Measurements from ENCODE around the gene TMOD2. TPM values are rescaled to one million over a fixed set of nuclear protein-coding genes. Genes with fewer than 3 reads are reported as not detected.

The TMOD2 gene
- polyA plus RNA-seq, 3 donors, result 5.8 to 12.7 (median 6.2) TPM

DNA sequence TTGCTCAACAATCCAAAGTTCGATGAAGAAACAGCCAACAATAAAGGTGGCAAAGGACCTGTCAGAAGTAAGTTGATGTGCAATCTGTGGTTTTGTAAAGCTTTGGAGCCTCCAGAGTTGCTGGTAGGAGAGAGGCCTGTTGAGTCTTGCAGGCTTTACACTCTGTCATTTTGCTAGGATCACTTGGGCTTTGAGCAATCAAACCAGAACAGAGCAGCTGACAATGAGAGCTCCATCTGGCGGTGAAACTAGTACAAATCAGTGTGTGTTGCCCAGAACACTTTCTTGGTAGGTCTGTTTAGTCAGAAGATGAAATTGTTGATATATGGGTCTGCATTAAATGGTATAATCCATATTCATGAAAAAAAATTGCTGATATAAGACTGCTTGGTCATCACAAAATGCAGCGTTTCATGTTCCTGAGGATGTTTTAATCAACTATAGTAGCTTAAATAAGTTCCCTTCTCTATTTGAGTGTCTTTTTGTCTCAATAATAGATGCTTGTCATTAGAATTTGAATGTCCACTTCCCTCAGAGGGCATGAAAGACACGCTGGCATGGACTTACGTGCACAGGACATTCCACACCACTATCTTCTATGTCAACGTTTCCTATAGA, 25.7 kb downstream of the TMOD2 start:
- Histone ChIP-seq H3K9ac (ENCODE audit: insufficient read depth, low read length, poor library complexity, severe bottlenecking) (no peak overlapping the region), H3K9me3 (replicated peaks in 1 of 2; ENCODE audit: control insufficient read depth in 1 of 2, insufficient read depth in 1 of 2, low read length in 2 of 2) (no peaks in the 10 kb centered on the region), H3K4me1 (ENCODE audit: control insufficient read depth in 1 of 2, insufficient read depth in 2 of 2, low read length in 2 of 2) (peaks cover 0 to 3% of the 10 kb centered on the region in 2 donors), H3K27ac (ENCODE audit: low read depth in 1 of 2, low read length in 2 of 2) (no peak overlapping the region), H2AFZ (ENCODE audit: insufficient read depth, low read depth, low read length, poor library complexity, severe bottlenecking) (no peak overlapping the region), H3K27me3 (ENCODE audit: control insufficient read depth in 2 of 2, insufficient read depth in 2 of 2, low read length in 2 of 2) (no peaks in the 10 kb centered on the region), H3K4me3 (replicated peaks in 1 of 3; ENCODE audit: low read depth in 2 of 3, low read length in 3 of 3) (no peak overlapping the region), H4K20me1 (ENCODE audit: insufficient read depth, low read length) (peaks cover 19% of the 10 kb centered on the region), H3K4me2 (replicated peaks; ENCODE audit: extremely low read depth, low read length, poor library complexity, severe bottlenecking) (no peak overlapping the region), H3K36me3 (replicated peaks in 1 of 2; ENCODE audit: control insufficient read depth in 1 of 2, insufficient read depth in 2 of 2, low read length in 2 of 2) (peaks cover 57 to 80% of the 10 kb centered on the region in 2 donors), H3K79me2 (ENCODE audit: insufficient read depth, low read length) (no peaks in the 10 kb centered on the region)
- intact Hi-C loops (cut with micrococcal nuclease), result loop anchor here in 1 of 2 donors (2.0 kb wide), 1 partner anchor 126 kb away; no protein-coding TSS in a partner anchor
- peaks cover 69 to 74% of the 10 kb centered on the region in 2 donors for H3K36me3 Mint-ChIP-seq
- TF ChIP-seq, protein P1, sequence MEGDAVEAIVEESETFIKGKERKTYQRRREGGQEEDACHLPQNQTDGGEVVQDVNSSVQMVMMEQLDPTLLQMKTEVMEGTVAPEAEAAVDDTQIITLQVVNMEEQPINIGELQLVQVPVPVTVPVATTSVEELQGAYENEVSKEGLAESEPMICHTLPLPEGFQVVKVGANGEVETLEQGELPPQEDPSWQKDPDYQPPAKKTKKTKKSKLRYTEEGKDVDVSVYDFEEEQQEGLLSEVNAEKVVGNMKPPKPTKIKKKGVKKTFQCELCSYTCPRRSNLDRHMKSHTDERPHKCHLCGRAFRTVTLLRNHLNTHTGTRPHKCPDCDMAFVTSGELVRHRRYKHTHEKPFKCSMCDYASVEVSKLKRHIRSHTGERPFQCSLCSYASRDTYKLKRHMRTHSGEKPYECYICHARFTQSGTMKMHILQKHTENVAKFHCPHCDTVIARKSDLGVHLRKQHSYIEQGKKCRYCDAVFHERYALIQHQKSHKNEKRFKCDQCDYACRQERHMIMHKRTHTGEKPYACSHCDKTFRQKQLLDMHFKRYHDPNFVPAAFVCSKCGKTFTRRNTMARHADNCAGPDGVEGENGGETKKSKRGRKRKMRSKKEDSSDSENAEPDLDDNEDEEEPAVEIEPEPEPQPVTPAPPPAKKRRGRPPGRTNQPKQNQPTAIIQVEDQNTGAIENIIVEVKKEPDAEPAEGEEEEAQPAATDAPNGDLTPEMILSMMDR (IDR thresholded peaks at IDR 0.05), result peak; percentile 50
- H3K27ac Mint-ChIP-seq, result peak overlapping the region in 2 of 7 donors; percentile 6 to 30
- no peaks in the 10 kb centered on the region for H3K27me3 Mint-ChIP-seq (ENCODE audit: low read depth in 3 of 3)
- DNase-seq, result peak; percentile 64 to 83 (median 73)
- H3K4me3 Mint-ChIP-seq, result no peak overlapping the region
- H3K9me3 Mint-ChIP-seq, result peaks cover 0 to 4% (median 0%) of the 10 kb centered on the region in 7 donors
- H3K4me1 Mint-ChIP-seq, result peaks cover 10% of the 10 kb centered on the region
- WGBS (ENCODE audit: insufficient coverage), result 50% methylated on average over 2 of the region's 6 CpGs

DNA sequence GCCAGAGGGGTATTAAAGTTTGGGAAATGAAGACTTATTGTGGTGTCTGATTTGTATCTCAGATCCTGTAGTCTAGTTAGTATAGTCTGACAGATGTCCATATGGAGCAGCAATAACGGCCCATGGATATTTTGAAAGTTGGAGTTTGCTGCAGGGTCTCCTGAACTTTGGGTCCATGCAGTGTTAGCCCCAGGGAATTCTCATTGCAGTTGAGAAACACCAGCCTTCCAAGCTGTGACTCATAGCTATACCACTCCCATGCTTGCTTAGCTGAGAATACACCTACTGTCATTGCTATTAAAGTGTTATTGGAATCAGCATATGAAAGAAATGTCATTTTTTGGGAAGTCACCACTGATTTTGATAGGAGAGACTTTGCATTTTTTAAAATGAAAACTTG, 29.2 kb downstream of the TMOD2 start:
- no peak overlapping the region for H3K27ac Mint-ChIP-seq
- Histone ChIP-seq H3K9me3 (replicated peaks in 1 of 2; ENCODE audit: control insufficient read depth in 1 of 2, insufficient read depth in 1 of 2, low read length in 2 of 2) (no peaks in the 10 kb centered on the region), H3K27me3 (ENCODE audit: control insufficient read depth in 2 of 2, insufficient read depth in 2 of 2, low read length in 2 of 2) (no peaks in the 10 kb centered on the region), H3K27ac (ENCODE audit: low read depth in 1 of 2, low read length in 2 of 2) (no peak overlapping the region), H3K79me2 (ENCODE audit: insufficient read depth, low read length) (no peaks in the 10 kb centered on the region), H3K4me2 (replicated peaks; ENCODE audit: extremely low read depth, low read length, poor library complexity, severe bottlenecking) (no peak overlapping the region), H3K4me1 (ENCODE audit: control insufficient read depth in 1 of 2, insufficient read depth in 2 of 2, low read length in 2 of 2) (peaks cover 0 to 3% of the 10 kb centered on the region in 2 donors), H4K20me1 (ENCODE audit: insufficient read depth, low read length) (peaks cover 5% of the 10 kb centered on the region), H3K4me3 (replicated peaks in 1 of 3; ENCODE audit: low read depth in 2 of 3, low read length in 3 of 3) (no peak overlapping the region), H2AFZ (ENCODE audit: insufficient read depth, low read depth, low read length, poor library complexity, severe bottlenecking) (no peak overlapping the region), H3K9ac (ENCODE audit: insufficient read depth, low read length, poor library complexity, severe bottlenecking) (no peak overlapping the region), H3K36me3 (replicated peaks in 1 of 2; ENCODE audit: control insufficient read depth in 1 of 2, insufficient read depth in 2 of 2, low read length in 2 of 2) (peaks cover 54 to 80% of the 10 kb centered on the region in 2 donors)
- H3K4me1 Mint-ChIP-seq, result peaks cover 10% of the 10 kb centered on the region
- no peak overlapping the region for H3K4me3 Mint-ChIP-seq
- no peak for DNase-seq
- H3K27me3 Mint-ChIP-seq (ENCODE audit: low read depth in 3 of 3), result peaks cover 0 to 2% (median 0%) of the 10 kb centered on the region in 3 donors
- intact Hi-C loops (cut with micrococcal nuclease), result no loop called here
- WGBS (ENCODE audit: insufficient coverage), result 100% methylated on average over 1 of the region's 1 CpG
- peaks cover 0 to 6% (median 4%) of the 10 kb centered on the region in 7 donors for H3K9me3 Mint-ChIP-seq
- H3K36me3 Mint-ChIP-seq, result peaks cover 70 to 74% of the 10 kb centered on the region in 2 donors
- TF ChIP-seq, protein P1 (IDR thresholded peaks at IDR 0.05), result no peak

Data from CD14-positive monocyte (primary cell).